CD4-positive, alpha-beta T cell treated with Interleukin-21 for 1 hour (primary cell): ENCODE measurements around the gene ZIC4.

ENCODE experiments used
- DNase-seq: peaks from one replicate; pipeline ENCODE4 v3.0.0-alpha.2; 2020

Gene ZIC4

GRCh38 chr3:147341727-147342126, 64.6 kb downstream of the ZIC4 start:
- DNase-seq, result no peak

- DNase-seq, result no peak
Observed at GRCh38 chr3:147336543-147337278, 69.6 kb downstream of the ZIC4 start.
